Adrenal gland (tissue), 5 donors: Measurements from ENCODE around the gene TTLL11.

Experiments used
- CTCF ChIP-seq, 6 experiments: fragments of 450-650 bp in 4 of 6; fragments of 200-600 bp in 2 of 6; sonication (generic) in 1 of 6; IDR thresholded peaks; 1 replicate in 5 of 6; 2 replicates in 1 of 6; pipeline versions ENCODE4 v1.5.1 to v1.8.0; 2016 to 2021; ENCODE audit warnings: antibody characterized with exemption in 6 of 6, mild to moderate bottlenecking in 2 of 6, moderate library complexity in 1 of 6
- POLR2A ChIP-seq, 2 donors: fragments of 450-650 bp; IDR thresholded peaks; one replicate each; pipeline ENCODE4 v1.6.1; 2017; ENCODE audit warnings: antibody characterized with exemption in 2 of 2, mild to moderate bottlenecking in 2 of 2, moderate library complexity in 1 of 2
- donor health status: DM: no; HTN: no; CAD: no.

GRCh38 chr9:121816449-121816817 is 276.7 kb downstream of the TTLL11 start:
- TF ChIP-seq POLR2A (IDR thresholded peaks at IDR 0.05) (no peak), CTCF (IDR thresholded peaks at IDR 0.05) (no peak)
